K562 (cell line): ENCODE results near the gene STRA6. TPM values are rescaled to one million over a fixed set of nuclear protein-coding genes. Genes with fewer than 3 reads are reported as not detected.

ENCODE experiments used
- ARID1B ChIP-seq: fragments of 450-650 bp; IDR thresholded peaks from 2 replicates; pipeline ENCODE4 v1.6.1; 2016; ENCODE audit warnings: antibody characterized with exemption, mild to moderate bottlenecking, inconsistent platforms
- ATF7 ChIP-seq: fragments of 450-650 bp; IDR thresholded peaks from 2 replicates; pipeline ENCODE4 v1.7.1; 2014; ENCODE audit warnings: mild to moderate bottlenecking, moderate library complexity
- FOSL1 ChIP-seq: fragments of 200-800 bp; sonication (Bioruptor generic); conservative IDR thresholded peaks from 2 replicates; pipeline ENCODE4 v1.6.1; 2016; ENCODE audit warnings: missing genetic modification characterization, missing compliant biosample characterization
- FOXJ2 ChIP-seq: fragments of 200-800 bp; sonication (Bioruptor generic); IDR thresholded peaks from 2 replicates; pipeline ENCODE4 v1.6.1; 2016; ENCODE audit warnings: missing genetic modification characterization, missing compliant biosample characterization
- MEIS2 ChIP-seq: fragments of 450-650 bp; IDR thresholded peaks from 2 replicates; pipeline ENCODE4 v1.6.1; 2014; ENCODE audit warnings: mild to moderate bottlenecking; ENCODE audit not compliant: partially characterized antibody
- MLLT1 ChIP-seq, 2 experiments: fragments of 450-650 bp; IDR thresholded peaks; 2 replicates each; pipeline ENCODE4 v1.6.1; 2016
- PBX2 ChIP-seq, 2 experiments: IDR thresholded peaks in 1 of 2; conservative IDR thresholded peaks in 1 of 2; 2 replicates each; pipeline ENCODE4 v1.6.1; 2016; ENCODE audit warnings: low read depth in 2 of 2, mild to moderate bottlenecking in 1 of 2, missing compliant biosample characterization in 1 of 2, missing genetic modification characterization in 1 of 2, moderate library complexity in 1 of 2
- PPARD ChIP-seq: fragments of 250-450 bp; sonication (Bioruptor Pico); IDR thresholded peaks from 2 replicates; pipeline ENCODE4 v1.8.0; 2022; ENCODE audit warnings: inconsistent platforms, mild to moderate bottlenecking, moderate library complexity
- RFX1 ChIP-seq: fragments of 450-650 bp; IDR thresholded peaks from 2 replicates; pipeline ENCODE4 v1.6.1; 2016; ENCODE audit warnings: mild to moderate bottlenecking, moderate library complexity
- polyA plus RNA-seq, 8 experiments: library from polyadenylated mRNA; depleted of rRNA in 4 of 8; stranded (reverse) in 5 of 8; unstranded in 3 of 8; fragments of >200 nt; fragmentation: Nextera tagmentation in 2 of 8; fragmentation: Illumina TruSeq in 1 of 8; extraction: Ambion mirVana in 2 of 8; extraction: Trizol in 1 of 8; gene quantifications; 2 replicates each; pipeline versions ENCODE4 v1.2.1 to v1.2.3, GENCODE V29; 2011 to 2014; ENCODE audit warnings: inconsistent platforms in 1 of 8, missing spikeins in 1 of 8
- total RNA-seq, 7 experiments: library from RNA; depleted of rRNA in 6 of 7; stranded (reverse); fragments of >200 nt in 6 of 7; fragmentation: Illumina TruSeq in 2 of 7; extraction: Trizol in 2 of 7; gene quantifications; 2 replicates each; pipeline versions ENCODE4 v1.2.1 to v1.2.3, GENCODE V29; 2011 to 2021; ENCODE audit warnings: low replicate concordance in 1 of 7

STRA6 gene
- total and polyA plus RNA-seq, 9 of the 15 experiments (the other 6 are each of a cell fraction or from before 2014, with no cell fraction given), result 0.04 to 2.0 (median 0.43) TPM; not detected in 2

DNA sequence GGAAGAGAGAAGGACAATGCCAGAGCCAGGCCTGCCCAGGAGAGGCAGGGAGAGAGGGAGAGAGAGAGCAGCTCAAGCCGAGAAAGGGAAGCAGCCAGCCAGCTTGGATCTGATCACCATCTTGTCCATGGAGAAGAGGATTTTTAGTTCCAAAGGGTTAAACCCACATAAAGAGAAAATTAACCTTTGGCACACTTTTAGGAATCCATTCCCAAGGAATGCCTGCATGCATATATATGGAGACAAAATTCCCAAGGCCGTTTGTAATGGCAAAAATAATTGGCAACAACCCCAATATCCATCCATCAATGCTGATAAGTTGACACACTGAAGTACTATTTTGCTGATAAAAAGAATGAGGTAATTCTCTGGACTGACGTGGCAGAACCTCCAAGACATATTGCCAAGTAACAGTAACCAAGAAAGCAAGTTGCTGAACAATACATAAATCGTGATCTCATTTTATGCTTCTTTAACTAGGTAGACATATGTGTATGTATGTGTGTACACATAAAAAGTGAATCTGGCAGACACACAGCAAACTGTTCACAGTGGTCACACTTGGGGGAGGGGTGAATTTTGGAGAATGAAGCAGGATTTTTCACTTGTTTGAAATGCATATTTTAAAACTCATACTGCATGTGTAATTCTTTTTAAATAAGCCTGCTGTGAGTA, 7.5 kb upstream of the STRA6 start (continued):
- peak; percentile 84 for TF ChIP-seq ATF7
- TF ChIP-seq FOXJ2 (tag), result peak; percentile 91
- TF ChIP-seq MLLT1 (IDR thresholded peaks at IDR 0.05), result no peak
- TF ChIP-seq ARID1B, result peak; percentile 27; the same call in 1 of the 2 replicates
- no peak for TF ChIP-seq PBX2 (CRISPR knock-in tag; IDR thresholded peaks at IDR 0.05; ENCODE audit: low read depth)
- TF ChIP-seq PBX2 (tag; conservative IDR thresholded peaks at IDR 0.05; ENCODE audit: low read depth), result peak; percentile 87
- peak; percentile 58 for TF ChIP-seq RFX1
- peak; percentile 93 for TF ChIP-seq MEIS2
- TF ChIP-seq PPARD (CRISPR knock-in tag), result no peak
- peak; percentile 30; the same call in 1 of the 2 replicates for TF ChIP-seq FOSL1 (tag)
